Stimulated activated CD4-positive, alpha-beta T cell treated with anti-CD3 and anti-CD28 coated beads, Interleukin-1b, Interleukin-23, amount 100 ng/mL, for 24 hours (primary cell): ENCODE measurements around the gene KRTAP23-1.

Source experiments
- DNase-seq, 4 experiments: peaks; one replicate each; pipeline ENCODE4 v3.0.0-alpha.2; 2020; ENCODE audit warnings: low read depth in 4 of 4, low spot score in 1 of 4

KRTAP23-1 gene

DNA sequence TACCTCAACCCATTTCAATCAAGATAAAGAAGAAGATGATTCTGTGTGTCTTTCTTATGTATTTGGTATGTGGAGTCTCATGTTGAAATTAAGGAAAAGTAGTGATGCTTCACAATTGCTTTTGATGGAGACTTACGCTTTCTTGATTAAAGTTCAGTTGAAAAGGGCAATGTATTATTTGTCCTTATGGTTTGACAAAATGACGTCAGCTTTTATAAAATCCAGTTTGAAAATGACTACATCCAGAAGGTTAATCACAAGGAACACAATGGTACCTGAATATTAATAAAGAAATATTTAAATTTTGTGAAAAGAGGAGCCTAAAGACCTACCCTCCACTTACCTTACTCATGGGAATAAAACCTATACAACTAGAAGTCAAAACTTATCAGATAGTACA, 32.7 kb downstream of the KRTAP23-1 start:
- DNase-seq, result no peak

- DNase-seq, result no peak
Observed at GRCh38 chr21:30306884-30307283, 41.5 kb downstream of the KRTAP23-1 start.

GRCh38 chr21:30305136-30305535, 43.3 kb downstream of the KRTAP23-1 start:
- DNase-seq, result no peak
